ENCODE data around the gene LMOD1.

DNA sequence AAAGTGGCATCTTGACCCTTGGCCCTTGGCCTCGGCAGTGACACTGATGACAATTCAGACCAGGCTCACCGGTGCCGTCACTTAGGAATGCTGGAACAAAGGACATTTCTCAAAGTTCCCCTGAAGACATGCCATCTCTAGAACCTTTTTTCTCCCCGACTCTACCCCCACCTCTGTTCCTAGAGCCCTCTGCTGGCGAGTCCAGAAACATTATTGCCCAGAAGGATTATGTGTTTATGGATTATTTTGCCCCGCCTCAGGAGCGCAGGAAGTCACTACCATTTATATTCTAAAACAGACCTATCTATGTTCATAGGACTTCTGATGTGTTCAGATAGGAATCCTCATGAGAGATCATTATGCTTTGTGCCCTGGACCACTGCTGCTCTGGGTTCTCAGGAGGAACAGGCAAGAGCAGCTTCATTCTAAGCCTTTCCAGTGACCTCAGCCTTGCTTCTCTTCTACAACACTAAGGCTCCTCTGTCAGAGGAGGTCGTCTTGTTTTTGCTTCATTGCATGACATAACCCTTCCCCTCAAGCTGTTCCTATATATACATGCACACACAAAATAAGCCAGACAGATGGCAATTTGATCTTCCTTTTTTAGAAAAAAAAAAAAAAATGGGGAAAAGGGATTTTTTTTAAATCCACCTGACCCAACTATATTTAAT is 70.1 kb downstream of the LMOD1 start:
- TF ChIP-seq POLR2A (IDR thresholded peaks at IDR 0.05; ENCODE audit: low read depth, low read length), result no peak
- TF ChIP-seq POLR2AphosphoS5 (IDR thresholded peaks at IDR 0.05; ENCODE audit: low read depth, low read length), result no peak
- TF ChIP-seq SPI1 (IDR thresholded peaks at IDR 0.05; ENCODE audit: low read depth, low read length), result no peak
- TF ChIP-seq TAF1 (IDR thresholded peaks at IDR 0.05; ENCODE audit: low read depth, low read length), result no peak
- TF ChIP-seq POU2F2 (IDR thresholded peaks at IDR 0.05; ENCODE audit: low read depth, low read length), result no peak
- TF ChIP-seq PAX5 (IDR thresholded peaks at IDR 0.05; ENCODE audit: insufficient read depth, low read length, severe bottlenecking), result no peak
